Activated B cell treated with CpG ODN at 0.5 μM for 24 hours (primary cell): Measurements from ENCODE around the gene RPA4. TPM values are rescaled to one million over a fixed set of nuclear protein-coding genes. Genes with fewer than 3 reads are reported as not detected.

Source experiments
- ATAC-seq: fragments of 200-7000 bp; cut with Tn5 transposase; one replicate; pipeline ENCODE4 v1.10.0; 2021; ENCODE audit warnings: low read depth, mild to moderate bottlenecking, moderate library complexity
- CTCF ChIA-PET: fragments of 350-600 bp; sonication (Branson Sonifier 250); formaldehyde crosslinking; loops from one replicate; lab custom pipeline; 2021; ENCODE audit warnings: antibody characterized with exemption; lab: Charles Lee
- POLR2A ChIA-PET: fragments of 350-600 bp; sonication (Branson Sonifier 250); formaldehyde crosslinking; loops from one replicate; lab custom pipeline; 2021; ENCODE audit warnings: antibody characterized with exemption; lab: Charles Lee
- DNase-seq: peaks from one replicate; pipeline ENCODE4 v3.0.0; 2022
- H3K27ac Mint-ChIP-seq: one replicate; pipeline ENCODE4 v1.8.0; 2020; ENCODE audit warnings: mixed read lengths
- H3K27me3 Mint-ChIP-seq: one replicate; pipeline ENCODE4 v1.8.0; 2021; ENCODE audit warnings: mixed read lengths
- H3K36me3 Mint-ChIP-seq: one replicate; pipeline ENCODE4 v1.8.0; 2021; ENCODE audit warnings: low read depth, mixed read lengths
- H3K4me1 Mint-ChIP-seq: one replicate; pipeline ENCODE4 v1.8.0; 2021; ENCODE audit warnings: mixed read lengths
- H3K4me3 Mint-ChIP-seq: one replicate; pipeline ENCODE4 v1.8.0; 2020; ENCODE audit warnings: mild to moderate bottlenecking, mixed read lengths
- H3K9me3 Mint-ChIP-seq: one replicate; pipeline ENCODE4 v1.8.0; 2020; ENCODE audit warnings: mixed read lengths
- intact Hi-C: fragments of 100-400 bp; cut with micrococcal nuclease; formaldehyde crosslinking; loops from one replicate; pipeline ENCODE4 v1.15.1; 2024
- total RNA-seq: library from RNA; stranded (reverse); gene quantifications from 2 replicates; pipeline ENCODE4 v1.2.3, GENCODE V29; 2022
- TF ChIP-seq, protein P1 (sequence below): fragments of 200-600 bp; IDR thresholded peaks from one replicate; pipeline ENCODE4 v1.8.0; 2022; ENCODE audit warnings: antibody characterized with exemption, mild to moderate bottlenecking

Gene RPA4
- total RNA-seq, 1 donor from 2014 or later: 0.86 TPM

DNA sequence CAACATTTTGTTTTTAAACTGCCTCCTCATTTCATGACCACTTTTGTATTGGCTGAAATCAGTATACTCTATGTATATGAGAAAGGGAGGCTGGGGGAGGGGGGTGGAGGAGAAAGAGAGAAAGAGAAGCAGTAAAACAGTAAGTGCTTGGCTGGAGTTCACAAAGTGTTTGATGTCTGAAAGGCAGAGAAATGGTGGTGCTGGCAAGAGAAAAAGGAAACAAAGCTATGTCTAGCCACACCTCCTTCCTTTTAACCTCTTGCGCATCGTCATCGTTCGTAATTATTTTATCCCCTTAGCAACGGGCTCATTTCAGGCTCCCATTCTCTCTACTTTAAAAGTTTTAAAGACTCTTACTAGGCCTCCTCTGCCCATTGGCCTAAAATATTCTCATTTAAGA lies 25.6 kb downstream of the RPA4 start:
- intact Hi-C loops: no loop called here
- DNase-seq: no peak
- ATAC-seq: no peak
- Mint-ChIP-seq H3K4me3 (no peak overlapping the region), H3K27me3 (no peaks in the 10 kb centered on the region), H3K4me1 (no peaks in the 10 kb centered on the region), H3K9me3 (no peaks in the 10 kb centered on the region), H3K27ac (no peak overlapping the region), H3K36me3 (peaks cover 4% of the 10 kb centered on the region)
- CTCF ChIA-PET: no interaction called here
- TF ChIP-seq, protein P1, sequence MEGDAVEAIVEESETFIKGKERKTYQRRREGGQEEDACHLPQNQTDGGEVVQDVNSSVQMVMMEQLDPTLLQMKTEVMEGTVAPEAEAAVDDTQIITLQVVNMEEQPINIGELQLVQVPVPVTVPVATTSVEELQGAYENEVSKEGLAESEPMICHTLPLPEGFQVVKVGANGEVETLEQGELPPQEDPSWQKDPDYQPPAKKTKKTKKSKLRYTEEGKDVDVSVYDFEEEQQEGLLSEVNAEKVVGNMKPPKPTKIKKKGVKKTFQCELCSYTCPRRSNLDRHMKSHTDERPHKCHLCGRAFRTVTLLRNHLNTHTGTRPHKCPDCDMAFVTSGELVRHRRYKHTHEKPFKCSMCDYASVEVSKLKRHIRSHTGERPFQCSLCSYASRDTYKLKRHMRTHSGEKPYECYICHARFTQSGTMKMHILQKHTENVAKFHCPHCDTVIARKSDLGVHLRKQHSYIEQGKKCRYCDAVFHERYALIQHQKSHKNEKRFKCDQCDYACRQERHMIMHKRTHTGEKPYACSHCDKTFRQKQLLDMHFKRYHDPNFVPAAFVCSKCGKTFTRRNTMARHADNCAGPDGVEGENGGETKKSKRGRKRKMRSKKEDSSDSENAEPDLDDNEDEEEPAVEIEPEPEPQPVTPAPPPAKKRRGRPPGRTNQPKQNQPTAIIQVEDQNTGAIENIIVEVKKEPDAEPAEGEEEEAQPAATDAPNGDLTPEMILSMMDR: no peak
- POLR2A ChIA-PET: no interaction called here

DNA sequence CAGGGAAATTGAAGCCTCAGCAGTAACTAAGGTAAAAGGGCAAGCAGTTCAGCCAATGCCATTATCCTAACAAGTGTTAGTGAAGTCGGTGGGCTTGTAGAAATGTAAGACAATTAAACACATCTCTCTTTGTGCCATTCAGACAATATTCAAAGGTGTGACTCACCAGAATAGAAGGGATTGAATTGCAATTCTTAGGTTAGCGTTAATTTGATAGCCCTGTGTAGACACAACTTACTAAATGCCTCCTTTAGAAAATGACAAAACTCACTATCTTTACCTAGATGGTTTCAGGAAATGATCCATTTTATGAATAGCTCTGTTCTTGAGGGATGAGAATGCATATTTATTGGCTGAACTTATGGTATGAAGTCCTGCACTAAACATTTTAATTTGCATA lies 35.2 kb downstream of the RPA4 start:
- Mint-ChIP-seq H3K4me1 (no peaks in the 10 kb centered on the region), H3K27ac (no peak overlapping the region), H3K36me3 (peaks cover 11% of the 10 kb centered on the region), H3K4me3 (no peak overlapping the region), H3K27me3 (no peaks in the 10 kb centered on the region), H3K9me3 (no peaks in the 10 kb centered on the region)
- ATAC-seq (no peak), DNase-seq (no peak)
- ChIA-PET POLR2A (no interaction called here), CTCF (no interaction called here)
- intact Hi-C loops: no loop called here
- TF ChIP-seq, protein P1: no peak

DNA sequence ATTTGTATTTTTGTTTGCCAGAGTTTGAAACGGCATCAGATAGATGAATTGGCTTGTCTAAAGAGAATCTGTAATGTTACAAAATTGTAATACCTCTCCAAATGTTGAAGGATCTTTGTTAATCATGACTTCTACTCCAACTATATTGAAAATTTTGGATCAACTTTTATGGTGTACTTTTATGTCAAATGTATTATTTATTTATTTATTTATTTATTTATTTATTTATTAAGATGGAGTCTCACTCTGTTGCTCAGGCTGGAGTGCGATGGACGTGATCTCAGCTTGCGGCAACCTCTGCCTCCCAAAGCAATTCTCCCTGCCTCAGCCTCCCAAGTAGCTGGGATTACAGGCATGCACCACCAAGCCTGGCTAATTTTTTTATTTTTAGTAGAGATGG lies 36.0 kb downstream of the RPA4 start:
- ATAC-seq (no peak), DNase-seq (no peak)
- Mint-ChIP-seq H3K27ac (no peak overlapping the region), H3K4me3 (no peak overlapping the region), H3K4me1 (no peaks in the 10 kb centered on the region), H3K9me3 (no peaks in the 10 kb centered on the region), H3K27me3 (no peaks in the 10 kb centered on the region), H3K36me3 (peaks cover 10% of the 10 kb centered on the region)
- ChIA-PET CTCF (no interaction called here), POLR2A (no interaction called here)
- TF ChIP-seq, protein P1: no peak
- intact Hi-C loops: no loop called here

DNA sequence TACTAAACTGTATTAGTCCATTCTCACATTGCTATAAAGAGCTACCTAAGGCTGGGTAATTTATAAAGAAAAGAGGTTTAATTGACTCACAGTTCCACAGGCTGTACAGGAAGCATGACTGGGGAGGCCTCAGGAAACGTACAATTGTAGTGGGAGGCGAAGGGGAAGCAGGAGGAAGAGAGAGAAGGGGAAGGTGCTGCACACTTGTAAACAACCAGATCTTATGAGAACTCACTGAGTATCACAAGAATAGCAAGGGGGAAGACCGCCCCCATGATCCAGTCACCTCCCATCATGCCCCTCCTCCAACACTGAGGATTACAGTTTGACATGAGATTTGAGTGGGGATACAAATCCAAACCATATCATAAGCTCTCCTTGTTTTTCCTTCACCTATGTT lies 40.9 kb downstream of the RPA4 start:
- Mint-ChIP-seq H3K4me1 (no peaks in the 10 kb centered on the region), H3K9me3 (no peaks in the 10 kb centered on the region), H3K36me3 (peaks cover 4% of the 10 kb centered on the region), H3K4me3 (no peak overlapping the region), H3K27ac (no peak overlapping the region), H3K27me3 (no peaks in the 10 kb centered on the region)
- ChIA-PET CTCF (no interaction called here), POLR2A (no interaction called here)
- TF ChIP-seq, protein P1: no peak
- ATAC-seq: no peak
- no peak for DNase-seq
- intact Hi-C loops: no loop called here

DNA sequence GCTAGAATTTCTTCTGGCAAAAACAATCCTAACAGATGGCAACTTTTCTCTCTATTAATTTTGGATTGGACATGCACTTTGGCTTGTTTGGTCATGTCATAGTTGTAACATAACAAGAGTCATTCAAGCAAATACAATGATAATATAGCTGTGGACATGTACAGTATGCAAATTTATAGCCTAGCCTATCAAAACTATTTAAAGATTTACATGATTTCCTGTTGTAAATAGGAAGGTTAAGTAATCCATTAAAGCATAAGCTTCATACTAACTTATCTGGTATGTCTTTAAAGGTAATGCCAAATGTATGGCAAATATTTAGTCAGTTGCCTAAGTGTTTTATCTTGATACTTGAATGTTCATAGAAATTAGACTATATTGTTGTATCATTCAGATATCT lies 45.3 kb downstream of the RPA4 start:
- intact Hi-C loops: no loop called here
- Mint-ChIP-seq H3K36me3 (peaks cover 4% of the 10 kb centered on the region), H3K27me3 (no peaks in the 10 kb centered on the region), H3K27ac (no peak overlapping the region), H3K4me1 (no peaks in the 10 kb centered on the region), H3K4me3 (no peak overlapping the region), H3K9me3 (no peaks in the 10 kb centered on the region)
- CTCF ChIA-PET: no interaction called here
- TF ChIP-seq, protein P1: no peak
- ATAC-seq: no peak
- POLR2A ChIA-PET: no interaction called here
- DNase-seq: no peak

Other genes with a start within 250 kb of the RPA4 start
- gene DIAPH2, start 199.1 kb upstream of the RPA4 start, total RNA-seq: 16.5 and 20.5 TPM in 2 replicates